GM18507 (cell line): ENCODE measurements around the gene PRKCZ.

Source experiments
- DNase-seq: peaks from one replicate; pipeline ENCODE4 v3.0.0; 2011; ENCODE audit warnings: low read depth; ENCODE audit not compliant: insufficient read length; ENCODE audit errors: extremely low spot score
- FAIRE-seq: peaks from 2 replicates; lab custom pipeline; 2011; peaks lifted over from hg19 to GRCh38; lab: Jason Lieb, UNC

The PRKCZ gene

DNA sequence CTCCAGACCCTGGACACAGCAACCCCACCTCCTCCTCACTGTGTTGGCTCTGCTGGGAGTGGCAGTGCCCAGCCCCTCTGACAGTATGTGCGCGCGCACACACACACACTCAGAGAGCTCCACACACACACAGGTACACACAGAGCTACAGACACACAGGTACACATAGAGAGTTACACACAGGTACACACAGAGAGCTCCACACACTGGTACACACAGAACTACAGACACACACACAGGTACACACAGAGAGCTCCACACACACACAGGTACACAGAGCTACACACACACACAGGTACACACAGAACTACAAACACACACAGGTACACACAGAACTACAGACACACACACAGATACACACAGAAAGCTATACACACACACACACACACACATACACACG, 6.3 kb upstream of the PRKCZ start:
- DNase-seq (no peak), FAIRE-seq (no peak)

DNA sequence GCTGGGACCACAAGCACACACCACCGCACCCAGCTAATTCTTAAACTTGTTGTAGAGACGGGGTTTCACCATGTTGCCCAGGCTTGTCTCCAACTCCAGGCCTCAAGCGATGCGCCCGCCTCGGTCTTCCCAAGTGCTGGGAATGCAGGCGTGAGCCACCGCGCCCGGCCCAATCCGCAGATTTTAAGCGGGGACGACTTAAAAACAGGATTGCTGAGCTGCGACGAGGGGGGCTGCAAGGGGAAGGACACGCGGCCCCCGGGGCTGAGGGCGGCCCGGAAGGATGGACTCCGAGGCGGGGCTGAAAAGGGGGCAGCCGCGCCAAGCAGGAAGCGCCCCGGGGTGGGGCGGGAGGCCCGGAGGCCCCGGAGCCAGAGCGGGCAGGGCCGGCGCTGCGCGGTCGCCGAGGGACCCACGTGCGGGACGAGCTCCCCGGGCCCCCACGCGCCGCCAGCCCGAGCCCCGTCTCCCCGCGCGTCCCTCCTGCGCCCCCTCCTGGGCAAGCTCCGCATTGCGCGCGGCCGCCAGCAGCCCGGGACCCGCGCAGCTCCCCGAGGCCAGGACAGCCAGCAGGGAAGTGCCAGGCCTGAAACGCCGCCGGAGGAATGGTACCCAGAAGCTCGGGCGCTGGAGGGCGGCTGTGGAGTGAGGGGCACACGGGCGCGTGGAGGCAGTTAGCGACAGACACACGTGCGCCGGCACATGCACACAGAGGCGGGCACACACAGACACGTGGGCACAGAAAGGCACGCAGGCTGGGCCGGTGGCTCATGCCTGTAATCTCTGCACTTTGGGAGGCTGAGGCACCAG, 5.5 kb upstream of the PRKCZ start:
- FAIRE-seq (no peak), DNase-seq (peak; percentile 39)

DNA sequence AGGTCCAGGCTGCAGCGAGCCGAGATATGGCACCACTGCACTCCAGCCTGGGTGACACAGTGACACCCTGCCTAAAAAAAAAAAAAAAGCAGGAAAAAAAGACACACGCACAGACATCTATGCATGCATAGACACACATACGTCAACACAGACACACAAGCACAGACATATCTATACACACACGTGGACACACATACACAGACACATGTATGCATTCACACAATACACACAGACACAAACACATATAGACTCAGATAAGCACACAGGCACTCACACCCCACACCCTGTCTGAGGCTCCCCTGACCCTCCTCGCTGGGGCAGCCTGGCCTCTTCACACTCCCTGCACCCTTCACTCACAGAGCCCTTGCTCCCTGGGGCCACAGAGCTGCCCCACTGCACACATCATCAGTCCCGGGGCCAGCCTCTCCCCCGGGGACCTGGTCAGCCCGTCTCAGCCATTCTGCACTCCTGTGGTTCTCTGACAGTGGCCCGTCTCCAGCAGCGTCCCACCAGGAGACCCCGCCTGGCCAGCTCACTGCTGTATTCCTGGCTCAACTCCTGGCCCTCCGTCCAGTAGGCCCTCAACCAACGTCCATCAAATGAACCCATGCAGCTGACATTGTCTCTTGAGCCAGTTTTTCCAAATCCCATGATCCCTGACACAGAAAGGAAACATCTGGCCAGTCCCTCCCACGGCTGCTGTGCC, 4.6 kb upstream of the PRKCZ start:
- FAIRE-seq (no peak), DNase-seq (no peak)

DNA sequence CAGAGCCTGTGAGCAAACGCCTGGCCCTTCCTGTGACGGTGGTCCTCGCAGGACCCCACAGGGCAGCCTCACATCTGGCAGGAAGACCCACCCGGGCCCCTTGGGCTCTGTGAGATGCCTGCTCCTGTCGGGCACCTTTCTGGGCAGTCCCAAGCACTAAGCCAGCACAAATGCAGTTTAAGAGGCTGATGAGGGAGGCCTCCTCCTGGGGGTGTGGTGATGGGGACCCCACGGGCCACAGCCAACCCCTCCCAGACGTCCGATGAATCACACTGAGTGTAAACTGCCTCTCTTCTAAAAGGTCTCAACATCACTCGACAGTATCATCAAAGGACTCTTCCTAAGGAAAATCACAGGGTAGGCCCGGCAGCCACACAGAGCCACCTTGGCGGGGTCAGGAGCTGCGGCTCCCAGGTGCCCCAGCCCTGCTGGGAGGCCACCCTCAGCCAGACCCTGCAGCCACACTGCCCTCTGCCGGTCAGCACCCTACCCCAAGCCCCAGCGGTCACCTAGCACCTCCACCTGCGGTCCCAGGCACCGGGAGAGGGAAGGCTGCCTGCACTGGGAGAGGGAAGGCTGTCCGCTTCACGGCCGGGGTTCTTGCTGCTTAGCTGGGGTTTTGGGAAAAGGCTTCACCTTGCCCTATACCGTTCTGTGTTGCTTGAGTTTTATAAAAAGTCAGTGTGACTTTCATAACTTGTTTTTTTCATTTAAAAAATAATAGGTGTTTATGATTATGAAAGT, 3.9 kb upstream of the PRKCZ start:
- FAIRE-seq (peak; percentile 38), DNase-seq (no peak)

DNA sequence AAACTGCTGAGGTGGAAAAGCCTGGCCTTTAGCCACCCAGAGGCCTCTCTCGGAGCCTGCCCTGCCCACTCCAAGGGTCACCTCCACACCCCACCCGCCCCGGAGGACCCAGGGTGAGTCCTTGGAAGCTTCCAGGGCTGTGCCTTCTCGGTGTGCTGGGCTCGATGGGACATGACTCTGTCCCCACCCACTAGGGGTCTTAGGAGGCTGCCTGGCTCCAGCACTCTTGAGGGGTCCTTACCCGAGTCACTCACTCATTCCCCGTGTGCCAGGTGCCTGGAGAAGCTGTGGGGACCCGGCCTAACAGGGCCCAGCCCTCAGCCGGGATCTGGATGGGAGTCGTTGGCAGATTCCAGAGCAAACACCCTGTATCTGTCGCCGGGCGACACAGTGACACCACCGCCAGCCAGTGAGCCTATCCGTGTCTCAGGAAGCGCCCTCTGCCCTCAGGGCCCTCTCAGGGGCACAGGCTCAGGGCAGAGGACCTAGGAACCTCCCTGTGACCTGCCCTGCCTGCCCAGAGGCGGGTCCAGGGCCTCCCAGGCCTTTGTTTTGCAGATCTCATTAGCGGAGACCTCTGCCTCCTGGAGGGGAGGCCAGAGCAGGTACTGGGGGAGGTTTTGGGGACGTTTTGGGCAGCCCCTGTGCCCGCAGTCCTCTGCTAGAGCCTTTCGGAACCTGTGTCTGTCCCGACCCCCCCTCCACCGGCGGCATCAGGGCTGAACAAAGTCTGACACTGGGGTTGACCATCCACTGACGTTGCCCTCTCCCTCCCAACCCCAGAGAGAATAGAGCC, 3.1 kb upstream of the PRKCZ start:
- FAIRE-seq = no peak
- no peak for DNase-seq

DNA sequence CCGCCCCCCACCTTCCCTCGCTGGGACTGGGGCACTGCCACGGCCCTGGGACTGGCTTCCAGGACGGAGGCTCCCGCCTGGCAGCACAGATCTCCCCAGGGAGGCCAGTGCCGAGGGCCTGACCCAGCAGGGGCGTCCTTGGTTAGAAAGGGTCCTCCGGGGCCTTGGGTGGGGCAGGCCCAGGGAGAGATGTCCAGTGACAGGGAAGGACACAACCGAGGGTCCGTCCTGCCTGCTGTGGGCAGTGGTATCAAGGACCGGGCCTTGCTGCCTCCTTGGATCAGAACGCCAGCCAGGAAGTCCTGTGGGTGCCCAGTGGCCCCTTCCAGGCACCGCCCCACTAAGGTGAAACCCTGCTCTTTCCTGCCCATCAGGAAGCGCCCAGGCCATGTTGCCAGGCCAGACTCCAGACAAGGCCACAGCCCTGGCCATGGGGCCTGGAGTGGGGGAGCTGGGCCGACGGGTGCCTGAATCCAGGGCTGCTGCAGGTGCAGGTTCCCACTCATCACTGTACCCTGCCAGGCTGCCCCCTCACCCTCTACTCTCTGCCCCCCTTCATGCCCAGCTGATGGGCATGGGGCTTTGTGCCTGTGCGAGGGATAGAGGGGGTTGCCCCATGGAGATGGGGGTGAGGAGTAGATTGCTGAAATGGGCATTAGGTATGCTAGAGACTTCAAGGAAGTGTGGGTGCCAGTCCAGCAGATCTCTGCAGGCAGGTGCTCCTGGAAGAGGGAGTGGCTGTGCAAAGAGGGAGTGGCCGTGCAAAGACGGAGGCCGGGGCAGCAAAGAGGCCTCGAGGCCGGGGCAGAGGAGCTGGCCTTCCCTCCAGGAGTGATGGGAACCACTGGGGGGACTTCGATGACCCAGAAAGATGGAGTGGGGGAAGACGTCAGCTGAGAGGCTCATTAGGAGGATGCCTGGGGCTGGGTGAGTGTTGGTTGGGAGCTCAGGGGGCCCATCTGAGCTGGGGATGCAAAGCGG, 2.2 kb upstream of the PRKCZ start:
- no peak for FAIRE-seq

GRCh38 chr1:2049225-2049717, 940 bp upstream of the PRKCZ start:
- DNase-seq = no peak
- FAIRE-seq = no peak

More for the DNA sequence above, 2.2 kb upstream of the PRKCZ start:
- no peak for DNase-seq

- no peak for DNase-seq
- FAIRE-seq = no peak
Measured at GRCh38 chr1:2050461-2050792, 216 bp downstream of the PRKCZ start.

GRCh38 chr1:2050793-2051682, 827 bp downstream of the PRKCZ start:
- DNase-seq = no peak
- no peak for FAIRE-seq

DNA sequence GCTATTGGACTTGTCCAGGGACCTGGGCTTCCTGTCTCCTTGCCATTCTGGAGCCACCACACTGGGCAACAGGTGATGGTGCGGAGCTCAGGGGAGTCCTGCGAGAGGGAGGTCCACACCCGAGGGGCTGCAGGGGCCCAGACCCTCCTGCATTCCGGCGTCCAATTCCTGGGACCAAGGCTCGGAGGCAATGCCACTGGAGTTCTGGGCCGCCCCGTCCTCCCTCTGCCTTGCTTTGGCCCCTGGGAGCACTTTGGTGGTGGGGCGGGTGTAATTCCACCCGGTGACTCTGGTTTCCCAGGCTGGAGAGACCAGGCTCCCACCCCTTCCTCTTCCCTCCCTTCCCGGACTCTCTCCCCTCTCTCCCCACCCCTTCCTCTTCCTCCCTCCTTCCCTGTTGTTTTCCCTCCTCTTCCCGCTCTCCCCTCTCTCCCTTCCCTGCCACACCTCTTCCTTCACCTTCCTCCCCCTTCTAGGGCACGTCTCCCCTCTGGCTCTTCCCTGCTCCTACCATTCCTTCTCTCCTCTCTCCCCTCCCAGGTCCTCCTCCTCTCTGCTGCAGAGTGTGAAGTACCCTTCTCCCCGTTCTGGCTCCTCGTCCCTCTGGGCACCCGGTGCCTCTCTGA, 2.0 kb downstream of the PRKCZ start:
- no peak for DNase-seq
- FAIRE-seq = no peak

DNA sequence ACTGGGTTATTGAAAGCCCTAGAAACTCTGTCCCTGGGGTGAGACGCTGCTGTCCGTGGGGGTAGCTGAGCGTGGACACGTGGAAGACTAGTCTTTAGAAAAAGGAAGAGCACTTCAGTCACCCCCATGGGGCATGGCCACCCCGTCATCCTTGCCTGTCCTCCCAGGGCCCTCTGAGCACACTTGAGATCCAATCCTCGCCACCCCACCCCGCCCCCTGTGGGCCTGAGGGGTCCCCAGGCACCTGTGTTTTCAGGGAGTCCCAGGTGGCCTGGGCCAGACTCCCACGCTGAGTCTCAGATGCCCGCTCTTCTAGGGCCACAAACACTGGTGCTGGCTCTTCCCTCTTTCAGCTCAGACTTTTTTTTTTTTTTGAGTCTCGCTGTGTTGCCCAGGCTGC, 2.5 kb downstream of the PRKCZ start:
- FAIRE-seq = no peak

DNA sequence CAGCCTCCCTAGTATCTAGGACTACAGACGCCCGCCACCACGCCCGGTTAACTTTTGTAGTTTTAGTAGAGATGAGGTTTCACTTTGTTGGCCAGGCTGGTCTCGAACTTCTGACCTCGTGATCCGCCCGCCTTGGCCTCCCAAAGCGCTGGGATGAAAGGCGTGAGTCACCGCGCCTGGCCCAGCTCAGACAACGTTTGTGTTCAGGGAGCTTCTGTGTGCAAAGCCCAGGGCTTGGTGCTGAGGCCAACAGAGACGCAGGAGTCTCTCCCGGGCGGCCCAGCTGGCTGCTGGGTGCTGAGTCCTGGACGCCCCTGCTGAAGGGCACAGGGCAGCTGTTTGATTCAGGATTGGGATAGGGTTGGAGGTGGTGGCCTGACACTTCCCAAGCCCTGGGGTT, 3.0 kb downstream of the PRKCZ start:
- DNase-seq (no peak), FAIRE-seq (no peak)

More for the DNA sequence above, 2.5 kb downstream of the PRKCZ start:
- DNase-seq = no peak

- no peak for FAIRE-seq
- DNase-seq = no peak
Measured at GRCh38 chr1:2053784-2054376, 3.7 kb downstream of the PRKCZ start.

DNA sequence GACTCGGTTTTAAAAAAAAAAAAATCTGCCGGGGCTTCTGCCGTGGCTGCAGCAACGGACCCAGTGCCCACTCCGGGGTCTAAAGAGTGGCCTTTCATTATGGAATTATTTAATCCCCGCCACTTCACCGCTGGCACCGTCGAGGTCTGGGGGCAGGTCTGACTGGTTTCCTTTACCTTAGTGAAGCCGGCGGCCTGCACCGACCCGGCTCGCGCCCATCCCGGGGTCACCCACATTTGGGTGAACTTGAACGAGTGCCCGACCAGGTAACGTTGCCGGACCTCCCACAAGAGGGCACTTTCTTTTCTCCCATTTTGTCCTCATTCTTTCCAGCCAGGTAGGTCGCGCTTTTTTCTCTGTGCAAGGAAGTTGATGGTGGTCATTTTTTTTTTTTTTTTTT, 4.3 kb downstream of the PRKCZ start:
- no peak for DNase-seq
- FAIRE-seq = no peak

- DNase-seq = no peak
- no peak for FAIRE-seq
Measured at GRCh38 chr1:2055911-2056575, 5.8 kb downstream of the PRKCZ start.

- no peak for FAIRE-seq
Measured at GRCh38 chr1:2056955-2057590, 6.9 kb downstream of the PRKCZ start.

More at GRCh38 chr1:2056955-2057590, 6.9 kb downstream of the PRKCZ start:
- no peak for DNase-seq
